SU-DHL-6 (cell line): ENCODE results near the gene COQ6.

Experiments
- CTCF ChIP-seq: fragments of 200-600 bp; sonication (generic); IDR thresholded peaks from one replicate; pipeline ENCODE4 v1.5.1; 2017; ENCODE audit warnings: antibody characterized with exemption, mild to moderate bottlenecking, low read length, moderate library complexity; ENCODE audit not compliant: insufficient read depth, poor library complexity, severe bottlenecking
- EZH2phosphoT487 ChIP-seq: fragments of 200-600 bp; sonication (generic), shearing (Covaris generic); conservative IDR thresholded peaks from 2 replicates; pipeline ENCODE4 v1.6.1; 2018; ENCODE audit warnings: mild to moderate bottlenecking, antibody characterized with exemption, low read length, moderate library complexity, mixed read lengths

GRCh38 chr14:73943083-73943482 is 7.0 kb upstream of the COQ6 start:
- TF ChIP-seq EZH2phosphoT487 = no peak
- TF ChIP-seq CTCF = no peak
